ENCODE measurements around the gene GDI2.

DNA sequence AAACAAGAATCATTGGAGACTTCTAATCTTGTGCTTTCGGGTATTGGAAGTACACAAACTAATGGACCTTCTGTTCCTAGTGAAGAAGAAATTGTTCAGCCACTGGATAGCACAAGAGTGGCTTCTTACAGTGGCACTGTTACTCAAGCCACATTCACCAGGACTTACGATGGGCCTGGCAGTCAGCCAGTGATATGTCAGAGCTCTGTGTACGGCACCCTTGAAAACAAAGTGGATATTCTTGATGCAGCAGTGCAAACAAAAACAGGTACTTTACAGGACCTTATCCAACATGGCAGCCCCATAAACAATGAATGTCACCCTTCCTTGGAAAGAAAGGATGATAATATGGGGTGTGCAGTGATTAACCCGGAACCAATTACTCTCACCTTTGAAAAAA, 67.0 kb downstream of the GDI2 start:
- TF ChIP-seq GATA2 (IDR thresholded peaks at IDR 0.05; ENCODE audit: low read depth, low read length) (no peak), GATA3 (IDR thresholded peaks at IDR 0.05; ENCODE audit: low read depth, low read length) (no peak)
